Memory B cell (primary cell): ENCODE measurements around the gene TRAM1L1.

Experiments used
- ATAC-seq: fragments of 150-1000 bp; cut with Tn5 transposase; 2 replicates; pipeline ENCODE4 v1.10.0; 2021; ENCODE audit warnings: low read depth, mild to moderate bottlenecking, moderate library complexity
- DNase-seq, 2 donors: peaks; one replicate each; pipeline ENCODE4 v3.0.0; 2022; ENCODE audit warnings: low spot score in 2 of 2
- H3K27ac Mint-ChIP-seq: one replicate; pipeline ENCODE4 v1.8.0; 2022; ENCODE audit warnings: mild to moderate bottlenecking, moderate library complexity, mixed read lengths
- H3K27me3 Mint-ChIP-seq: one replicate; pipeline ENCODE4 v1.8.0; 2022; ENCODE audit warnings: mixed read lengths
- H3K36me3 Mint-ChIP-seq: one replicate; pipeline ENCODE4 v1.8.0; 2022; ENCODE audit warnings: mild to moderate bottlenecking, mixed read lengths
- H3K4me1 Mint-ChIP-seq: one replicate; pipeline ENCODE4 v1.8.0; 2022; ENCODE audit warnings: mixed read lengths
- H3K4me3 Mint-ChIP-seq: one replicate; pipeline ENCODE4 v1.8.0; 2022; ENCODE audit warnings: mild to moderate bottlenecking, moderate library complexity, mixed read lengths
- H3K9me3 Mint-ChIP-seq: one replicate; pipeline ENCODE4 v1.8.0; 2022; ENCODE audit warnings: mixed read lengths

The TRAM1L1 gene

DNA sequence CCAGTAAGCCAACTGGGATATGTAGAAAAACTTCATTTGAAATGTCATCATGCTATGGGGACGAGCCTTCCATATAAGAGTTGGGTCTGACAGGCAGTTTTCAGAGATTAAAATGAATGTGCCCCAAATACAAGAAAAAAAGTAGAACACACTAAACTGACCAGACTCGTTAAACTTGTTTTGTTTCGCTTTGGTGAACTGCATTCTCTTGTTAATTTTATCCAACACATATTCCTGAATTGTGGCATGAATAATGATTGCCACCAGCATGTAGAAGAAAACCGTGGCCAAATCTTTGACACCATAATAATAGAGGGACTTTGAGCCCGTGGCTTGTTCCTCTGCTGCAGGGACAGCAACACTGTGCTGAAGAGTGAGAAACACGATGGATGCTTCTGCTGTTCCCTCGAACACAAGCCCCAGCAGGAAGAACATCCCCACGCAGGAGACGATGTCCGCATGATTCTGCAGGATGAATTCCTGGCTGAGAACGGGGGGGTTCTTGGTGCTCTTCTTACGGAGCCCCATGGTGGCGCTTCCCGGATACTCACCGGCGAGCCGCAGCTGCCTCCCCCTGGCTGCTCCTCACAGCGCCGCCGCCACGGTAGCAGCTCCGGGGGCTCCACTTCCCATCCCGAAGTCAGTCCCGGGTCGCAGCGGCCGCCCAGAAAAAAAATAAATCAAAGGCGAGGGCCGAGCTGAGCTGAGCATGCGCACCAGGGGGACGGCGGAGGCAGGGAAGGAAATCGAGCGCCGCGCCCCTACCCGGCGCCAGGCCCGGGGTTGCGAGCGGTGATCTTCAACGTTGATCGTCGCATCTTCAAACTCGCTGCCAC is at the start of gene TRAM1L1:
TSS of gene TRAM1L1 (minus strand) at position 711 of the 836 bp plus-strand sequence. CDS start at position 528, 183 bp downstream.
- H3K4me1 Mint-ChIP-seq, result no peaks in the 10 kb centered on the region
- no peak within 1 kb of the TSS for H3K27ac Mint-ChIP-seq
- ATAC-seq (no peak), DNase-seq (no peak)
- H3K27me3 Mint-ChIP-seq, result no peaks in the 10 kb centered on the region
- H3K36me3 Mint-ChIP-seq, result no peaks in the 10 kb centered on the region
- H3K9me3 Mint-ChIP-seq, result peaks cover 1% of the 10 kb centered on the region
- no peak within 1 kb of the TSS for H3K4me3 Mint-ChIP-seq

DNA sequence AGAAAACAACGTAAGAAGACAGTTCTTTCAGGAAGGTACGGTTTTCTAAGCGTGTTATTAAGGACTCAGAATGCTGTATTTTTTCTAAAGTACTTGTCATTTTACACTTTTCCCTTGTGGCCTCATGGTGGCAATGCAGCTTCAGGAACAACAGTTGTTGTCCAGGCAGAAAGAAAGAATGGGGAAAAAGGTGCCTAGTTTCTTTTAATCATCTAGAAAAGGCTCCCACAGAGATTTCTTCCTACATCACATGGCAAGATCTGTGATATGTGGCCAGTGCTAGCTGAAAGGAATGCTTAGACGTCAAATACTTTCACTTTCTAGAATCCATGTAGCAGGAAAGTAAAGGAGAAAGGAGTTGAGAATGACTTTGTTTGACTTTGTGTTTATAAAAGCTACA is 49.0 kb upstream of the TRAM1L1 start:
- ATAC-seq (no peak), DNase-seq (no peak)
- Mint-ChIP-seq H3K36me3 (no peaks in the 10 kb centered on the region), H3K27ac (no peak overlapping the region), H3K27me3 (no peaks in the 10 kb centered on the region), H3K9me3 (peaks cover 13% of the 10 kb centered on the region), H3K4me3 (no peak overlapping the region), H3K4me1 (no peaks in the 10 kb centered on the region)

DNA sequence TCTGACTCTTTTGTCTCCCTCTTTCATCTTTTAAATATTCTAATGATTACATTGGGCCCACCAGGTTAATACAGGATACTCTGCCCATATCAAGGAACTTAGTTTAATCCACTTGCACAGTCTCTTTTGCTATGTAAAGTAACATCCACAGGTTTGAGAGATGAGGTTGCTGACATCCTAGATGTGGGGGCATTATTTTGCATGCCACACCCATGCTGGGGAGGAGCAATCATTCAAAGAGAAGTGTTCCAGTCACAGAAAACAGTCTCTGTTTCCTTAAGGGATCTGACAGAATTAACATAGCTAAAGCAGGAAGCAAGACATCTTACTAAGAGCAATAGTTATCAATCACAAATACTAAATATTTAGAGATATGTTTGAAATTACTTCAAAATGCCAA is 11.5 kb upstream of the TRAM1L1 start:
- ATAC-seq, result no peak

DNA sequence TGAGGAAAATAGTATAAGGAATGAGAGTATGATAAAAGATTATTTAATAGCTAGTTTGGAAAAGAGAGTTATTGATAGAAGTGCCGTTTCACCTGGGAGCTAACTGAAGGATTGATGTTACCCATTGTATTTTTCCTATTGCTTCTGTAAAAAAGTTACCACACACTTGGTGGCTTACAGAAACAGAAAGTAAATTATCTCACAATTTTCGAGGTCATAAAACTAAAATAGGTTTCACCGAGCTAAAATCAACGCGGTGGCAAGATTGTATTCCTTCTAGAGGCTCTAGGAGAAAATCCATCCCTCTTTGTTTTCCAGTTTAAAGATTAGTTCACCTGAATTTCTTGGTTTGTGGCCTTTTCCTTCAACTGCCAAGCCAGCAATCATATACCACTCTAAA is 11.1 kb upstream of the TRAM1L1 start:
- no peak overlapping the region for H3K4me3 Mint-ChIP-seq
- H3K4me1 Mint-ChIP-seq, result no peaks in the 10 kb centered on the region
- H3K27me3 Mint-ChIP-seq, result no peaks in the 10 kb centered on the region
- H3K9me3 Mint-ChIP-seq, result peaks cover 4% of the 10 kb centered on the region
- ATAC-seq (no peak), DNase-seq (no peak)
- H3K36me3 Mint-ChIP-seq, result no peaks in the 10 kb centered on the region
- H3K27ac Mint-ChIP-seq, result no peak overlapping the region

More for the DNA sequence above, 11.5 kb upstream of the TRAM1L1 start:
- no peak for DNase-seq
- H3K9me3 Mint-ChIP-seq, result peaks cover 4% of the 10 kb centered on the region
- H3K27ac Mint-ChIP-seq, result no peak overlapping the region
- H3K27me3 Mint-ChIP-seq, result no peaks in the 10 kb centered on the region
- H3K4me1 Mint-ChIP-seq, result no peaks in the 10 kb centered on the region
- H3K4me3 Mint-ChIP-seq, result no peak overlapping the region
- no peaks in the 10 kb centered on the region for H3K36me3 Mint-ChIP-seq

DNA sequence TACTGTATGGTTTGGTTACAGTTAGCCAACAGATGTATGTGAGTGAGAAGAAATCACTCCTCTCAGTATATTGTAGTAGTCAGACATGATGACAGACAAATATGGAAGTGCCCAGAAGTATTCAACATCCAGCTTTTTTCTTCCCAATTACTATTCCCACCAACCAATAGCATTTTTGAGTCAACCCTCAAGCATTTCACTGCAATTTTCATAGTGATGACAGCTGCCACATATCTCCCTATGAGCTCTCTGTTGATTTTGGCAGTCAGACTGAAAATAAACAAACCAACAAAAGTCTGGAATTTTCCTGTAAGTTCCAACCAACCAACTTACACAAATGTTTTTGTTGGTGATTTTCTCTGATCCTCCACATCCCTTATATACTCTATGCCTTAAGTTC is 8.2 kb upstream of the TRAM1L1 start:
- H3K27ac Mint-ChIP-seq, result no peak overlapping the region
- no peak for ATAC-seq
- no peaks in the 10 kb centered on the region for H3K27me3 Mint-ChIP-seq
- H3K36me3 Mint-ChIP-seq, result no peaks in the 10 kb centered on the region
- H3K4me1 Mint-ChIP-seq, result no peaks in the 10 kb centered on the region
- peaks cover 2% of the 10 kb centered on the region for H3K9me3 Mint-ChIP-seq
- no peak overlapping the region for H3K4me3 Mint-ChIP-seq
- DNase-seq, result no peak

DNA sequence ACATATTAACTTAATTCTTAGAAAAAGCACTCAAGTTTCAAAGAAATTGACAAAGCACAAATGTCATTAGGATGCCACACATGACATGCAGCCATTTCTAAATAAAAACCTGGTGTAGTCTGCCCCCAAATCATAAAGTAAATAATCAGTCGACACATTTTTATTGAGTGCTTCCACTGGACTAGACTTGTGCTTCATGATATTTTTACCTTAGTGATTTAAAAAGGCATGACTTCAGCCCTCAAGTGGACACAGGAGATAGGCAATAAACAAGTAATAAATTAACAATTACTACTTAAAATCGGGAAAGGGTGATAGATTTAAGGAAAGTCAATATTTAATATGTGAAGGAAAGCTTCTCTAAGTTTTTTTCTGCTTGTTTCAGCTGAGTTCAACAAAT is 7.6 kb downstream of the TRAM1L1 start:
- H3K36me3 Mint-ChIP-seq, result no peaks in the 10 kb centered on the region
- no peak overlapping the region for H3K4me3 Mint-ChIP-seq
- no peaks in the 10 kb centered on the region for H3K27me3 Mint-ChIP-seq
- no peaks in the 10 kb centered on the region for H3K4me1 Mint-ChIP-seq
- H3K9me3 Mint-ChIP-seq, result peaks cover 2% of the 10 kb centered on the region
- H3K27ac Mint-ChIP-seq, result no peak overlapping the region
- no peak for ATAC-seq
- no peak for DNase-seq

DNA sequence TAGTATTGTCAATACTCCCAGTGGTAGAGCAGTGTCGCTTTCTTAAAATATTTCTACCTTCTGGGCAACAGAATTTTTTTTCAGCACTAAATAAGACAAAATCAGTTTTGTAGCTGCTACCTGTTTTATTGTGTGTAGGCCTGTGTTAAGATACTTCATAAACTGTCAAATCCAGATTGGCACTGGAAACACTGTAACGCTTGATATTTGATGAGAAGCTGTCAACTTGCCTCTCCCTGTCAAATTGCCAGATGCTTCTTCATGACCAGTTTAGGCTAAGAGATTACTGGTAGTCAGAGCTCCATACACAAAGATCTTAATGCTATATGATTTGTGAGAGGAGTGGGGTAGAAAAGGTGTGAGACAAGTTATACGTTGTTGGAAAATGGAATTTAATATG is 17.3 kb downstream of the TRAM1L1 start:
- H3K4me1 Mint-ChIP-seq, result no peaks in the 10 kb centered on the region
- peaks cover 4% of the 10 kb centered on the region for H3K9me3 Mint-ChIP-seq
- H3K4me3 Mint-ChIP-seq, result no peak overlapping the region
- ATAC-seq (no peak), DNase-seq (no peak)
- H3K36me3 Mint-ChIP-seq, result no peaks in the 10 kb centered on the region
- H3K27ac Mint-ChIP-seq, result no peak overlapping the region
- no peaks in the 10 kb centered on the region for H3K27me3 Mint-ChIP-seq

DNA sequence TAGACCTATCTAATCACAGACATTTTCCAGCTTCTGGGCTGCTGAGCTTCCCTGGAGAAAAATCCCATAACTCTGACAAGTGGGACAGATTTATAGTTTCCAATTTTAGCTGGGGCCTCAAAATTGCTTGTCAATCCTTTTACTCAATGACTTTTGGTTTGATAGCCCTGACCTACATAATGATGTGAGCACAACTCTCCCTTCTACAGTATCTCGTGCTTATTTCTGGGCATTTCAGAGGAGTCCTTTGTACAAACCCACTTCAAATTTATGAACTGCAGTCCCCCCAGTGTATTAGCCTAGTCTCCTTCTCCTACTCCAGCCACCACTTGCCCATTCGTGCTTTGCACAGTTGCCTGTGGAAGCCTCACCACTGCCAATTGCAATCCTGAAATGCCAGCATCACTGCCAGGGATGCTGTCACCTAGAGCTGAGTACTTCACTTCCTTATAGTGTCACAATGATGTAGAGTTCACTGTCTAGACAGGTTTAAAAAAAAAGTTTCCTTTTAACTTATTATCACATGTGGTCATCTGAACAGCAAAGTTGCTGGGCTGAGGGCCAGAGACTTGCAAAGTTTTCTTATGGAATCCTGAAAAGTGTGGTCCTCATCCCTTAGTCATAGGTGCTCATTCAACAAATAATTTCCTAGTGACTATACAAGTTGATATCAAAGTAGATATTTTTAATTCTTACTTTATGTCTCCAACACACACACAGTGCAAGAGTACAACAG is 21.2 kb downstream of the TRAM1L1 start:
- DNase-seq (no peak), ATAC-seq (no peak)
- Mint-ChIP-seq H3K36me3 (no peaks in the 10 kb centered on the region), H3K4me1 (no peaks in the 10 kb centered on the region), H3K9me3 (peaks cover 4% of the 10 kb centered on the region), H3K4me3 (no peak overlapping the region), H3K27me3 (no peaks in the 10 kb centered on the region), H3K27ac (no peak overlapping the region)

DNA sequence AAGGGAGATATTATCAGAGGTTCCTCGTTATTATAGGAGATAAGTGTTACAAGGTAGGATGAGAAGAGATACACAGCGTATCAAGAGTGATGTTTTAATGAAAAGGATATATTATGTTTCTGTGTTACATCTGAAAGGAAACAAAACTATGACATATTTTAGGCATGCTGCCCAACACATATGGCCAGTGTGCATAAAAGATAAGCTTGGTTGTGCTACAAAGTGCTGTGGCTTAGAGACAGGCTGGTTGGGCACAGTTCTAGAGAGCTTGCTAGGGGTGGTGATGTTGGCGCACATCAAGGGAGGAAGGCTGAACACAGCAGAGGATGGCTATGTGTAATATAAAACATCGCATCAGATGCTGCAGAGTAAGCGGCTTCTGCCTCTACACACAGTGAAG is 42.4 kb downstream of the TRAM1L1 start:
- Mint-ChIP-seq H3K4me1 (no peaks in the 10 kb centered on the region), H3K27me3 (no peaks in the 10 kb centered on the region), H3K36me3 (no peaks in the 10 kb centered on the region), H3K4me3 (no peak overlapping the region), H3K9me3 (peaks cover 7% of the 10 kb centered on the region), H3K27ac (no peak overlapping the region)
- DNase-seq (no peak), ATAC-seq (no peak)
